ENCODE measurements around the gene LPCAT3. TPM values are rescaled to one million over a fixed set of nuclear protein-coding genes. Genes with fewer than 3 reads are reported as not detected.

LPCAT3 gene
- total RNA-seq, 1 experiment from 2014 or later = 45.8 TPM

- peak overlapping the region; percentile 71 to 78 for H3K4me3 ChIP-seq (replicated peaks in 1 of 2; ENCODE audit: low read depth in 1 of 2, low read length in 2 of 2)
- ATAC-seq (no peak), DNase-seq (ENCODE audit: low read depth, low spot score) (no peak)
- ChIA-PET CTCF (interaction anchor here (1.3 to 6.1 kb wide), 7 partner anchors 16 to 166 kb away, joined by 3 to 101 read pairs (median 7); partner anchors contain the start of genes C1RL and LPCAT3), POLR2A (interaction anchor here (1.0 to 7.7 kb wide), 12 partner anchors 9 to 162 kb away, joined by 3 to 269 read pairs (median 13); partner anchors contain the start of genes ATN1, C1RL, SPSB2 and TPI1), RAD21 (ENCODE audit: low non-redundant PET in 1 of 2, low total read pairs in 2 of 2, uncharacterized antibody in 2 of 2, unreplicated experiment in 2 of 2) (interaction anchor here (0.7 to 2.8 kb wide), 5 partner anchors 15 to 78 kb away, joined by 3 to 22 read pairs (median 4); no protein-coding TSS in a partner anchor)
- BruUV-seq (replicated peaks) = no TSS peak
- peak overlapping the region; percentile 88 for H3K9ac ChIP-seq (ENCODE audit: low read length)
- H3K9me3 ChIP-seq (ENCODE audit: control insufficient read depth in 1 of 2, insufficient read depth in 1 of 2, low read depth in 1 of 2, low read length in 2 of 2) = no peaks in the 10 kb centered on the region
- H3K27me3 ChIP-seq (ENCODE audit: insufficient read depth, low read length) = no peaks in the 10 kb centered on the region
- peak overlapping the region; percentile 92 for H3K4me2 ChIP-seq (ENCODE audit: low read length)
- H3K36me3 ChIP-seq (ENCODE audit: control insufficient read depth in 1 of 2, insufficient read depth in 2 of 2, low read length in 2 of 2) = no peaks in the 10 kb centered on the region
- H3K79me2 ChIP-seq (ENCODE audit: insufficient read depth, low read length) = peaks cover 16% of the 10 kb centered on the region
- intact Hi-C loops (cut with micrococcal nuclease) = loop anchor here (1.0 to 10.0 kb wide), 3 partner anchors 14 to 690 kb away; no protein-coding TSS in a partner anchor
- TF ChIP-seq JUND (IDR thresholded peaks at IDR 0.05) (no peak), CEBPB (IDR thresholded peaks at IDR 0.05; ENCODE audit: low read depth) (no peak), SIN3A (IDR thresholded peaks at IDR 0.05; ENCODE audit: low read depth) (no peak), YY1 (IDR thresholded peaks at IDR 0.05; ENCODE audit: extremely low read depth, insufficient replicate concordance, low read depth, low read length) (no peak), ZNF274 (IDR thresholded peaks at IDR 0.05; ENCODE audit: low read depth, low read length) (no peak), RAD21 (IDR thresholded peaks at IDR 0.05; ENCODE audit: low read depth) (no peak), EZH2 (IDR thresholded peaks at IDR 0.05) (no peak), TCF7L2 (IDR thresholded peaks at IDR 0.05; ENCODE audit: borderline replicate concordance, extremely low read depth, insufficient read depth, insufficient read length) (no peak), EGR1 (IDR thresholded peaks at IDR 0.05; ENCODE audit: low read depth) (no peak), POLR2A (IDR thresholded peaks at IDR 0.05; ENCODE audit: borderline replicate concordance, extremely low read depth, insufficient read depth, insufficient read length) (no peak)
- TF ChIP-seq, protein P1, sequence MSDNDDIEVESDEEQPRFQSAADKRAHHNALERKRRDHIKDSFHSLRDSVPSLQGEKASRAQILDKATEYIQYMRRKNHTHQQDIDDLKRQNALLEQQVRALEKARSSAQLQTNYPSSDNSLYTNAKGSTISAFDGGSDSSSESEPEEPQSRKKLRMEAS (IDR thresholded peaks at IDR 0.05) = no peak
- H3K27ac ChIP-seq (ENCODE audit: low read depth, low read length) = peak overlapping the region; percentile 99
- H4K20me1 ChIP-seq (ENCODE audit: insufficient read depth) = no peaks in the 10 kb centered on the region
- H3K4me1 ChIP-seq (ENCODE audit: control insufficient read depth in 1 of 2, insufficient read depth in 2 of 2, low read length in 2 of 2) = peaks cover 29 to 71% of the 10 kb centered on the region in 2 experiments
- no peaks in the 10 kb centered on the region for H3K9me2 ChIP-seq (ENCODE audit: insufficient read depth)
- H2AFZ ChIP-seq (ENCODE audit: low read depth, low read length, poor library complexity, severe bottlenecking) = no peak overlapping the region
Measured at GRCh38 chr12:6946920-6947374, 71.3 kb downstream of the LPCAT3 start.

Measured in HCT116 (cell line).